Measurements from ENCODE around the gene ABHD16B. TPM values are rescaled to one million over a fixed set of nuclear protein-coding genes. Genes with fewer than 3 reads are reported as not detected.

The ABHD16B gene
- polyA plus RNA-seq, 1 donor: not detected

- H3K4me3 ChIP-seq (ENCODE audit: low read length): no peak overlapping the region
- peaks cover 87% of the 10 kb centered on the region for H3K36me3 ChIP-seq (ENCODE audit: control insufficient read depth, insufficient read depth, low read length)
- no peak for DNase-seq
- no peak overlapping the region for H3K27ac ChIP-seq (ENCODE audit: low read length)
- H3K9me3 ChIP-seq (ENCODE audit: control insufficient read depth, low read depth, low read length): no peaks in the 10 kb centered on the region
- no peaks in the 10 kb centered on the region for H3K4me1 ChIP-seq (ENCODE audit: control insufficient read depth, insufficient read depth, low read length)
- WGBS (ENCODE audit: insufficient coverage, low lambda C conversion rate): no CpG with 5 or more reads among the region's 11 CpGs
- no peaks in the 10 kb centered on the region for H3K27me3 ChIP-seq (ENCODE audit: control insufficient read depth, insufficient read depth, low read length)
Observed at GRCh38 chr20:63886921-63887320, 25.6 kb downstream of the ABHD16B start.

GRCh38 chr20:63889241-63890200 is 28.2 kb downstream of the ABHD16B start:
- no CpG with 5 or more reads among the region's 25 CpGs for WGBS (ENCODE audit: insufficient coverage, low lambda C conversion rate)
- Histone ChIP-seq H3K36me3 (ENCODE audit: control insufficient read depth, insufficient read depth, low read length) (peaks cover 62% of the 10 kb centered on the region), H3K4me1 (ENCODE audit: control insufficient read depth, insufficient read depth, low read length) (no peaks in the 10 kb centered on the region), H3K9me3 (ENCODE audit: control insufficient read depth, low read depth, low read length) (no peaks in the 10 kb centered on the region), H3K27me3 (ENCODE audit: control insufficient read depth, insufficient read depth, low read length) (no peaks in the 10 kb centered on the region), H3K27ac (ENCODE audit: low read length) (no peak overlapping the region), H3K4me3 (ENCODE audit: low read length) (no peak overlapping the region)
- no peak for DNase-seq

GRCh38 chr20:63890201-63890576 is 28.9 kb downstream of the ABHD16B start:
- Histone ChIP-seq H3K9me3 (ENCODE audit: control insufficient read depth, low read depth, low read length) (no peaks in the 10 kb centered on the region), H3K4me1 (ENCODE audit: control insufficient read depth, insufficient read depth, low read length) (no peaks in the 10 kb centered on the region), H3K27ac (ENCODE audit: low read length) (no peak overlapping the region), H3K4me3 (ENCODE audit: low read length) (no peak overlapping the region), H3K27me3 (ENCODE audit: control insufficient read depth, insufficient read depth, low read length) (no peaks in the 10 kb centered on the region), H3K36me3 (ENCODE audit: control insufficient read depth, insufficient read depth, low read length) (peaks cover 56% of the 10 kb centered on the region)
- DNase-seq: no peak
- WGBS (ENCODE audit: insufficient coverage, low lambda C conversion rate): 80% methylated on average over 3 of the region's 7 CpGs

GRCh38 chr20:63890616-63891015 is 29.3 kb downstream of the ABHD16B start:
- Histone ChIP-seq H3K27ac (ENCODE audit: low read length) (no peak overlapping the region), H3K36me3 (ENCODE audit: control insufficient read depth, insufficient read depth, low read length) (peaks cover 52% of the 10 kb centered on the region), H3K4me3 (ENCODE audit: low read length) (no peak overlapping the region), H3K27me3 (ENCODE audit: control insufficient read depth, insufficient read depth, low read length) (no peaks in the 10 kb centered on the region), H3K9me3 (ENCODE audit: control insufficient read depth, low read depth, low read length) (no peaks in the 10 kb centered on the region), H3K4me1 (ENCODE audit: control insufficient read depth, insufficient read depth, low read length) (no peaks in the 10 kb centered on the region)
- no CpG with 5 or more reads among the region's 7 CpGs for WGBS (ENCODE audit: insufficient coverage, low lambda C conversion rate)
- DNase-seq: no peak

- Histone ChIP-seq H3K4me3 (ENCODE audit: low read length) (no peak overlapping the region), H3K27me3 (ENCODE audit: control insufficient read depth, insufficient read depth, low read length) (no peaks in the 10 kb centered on the region), H3K27ac (ENCODE audit: low read length) (no peak overlapping the region), H3K36me3 (ENCODE audit: control insufficient read depth, insufficient read depth, low read length) (peaks cover 47% of the 10 kb centered on the region), H3K4me1 (ENCODE audit: control insufficient read depth, insufficient read depth, low read length) (peaks cover 4% of the 10 kb centered on the region), H3K9me3 (ENCODE audit: control insufficient read depth, low read depth, low read length) (no peaks in the 10 kb centered on the region)
- 80% methylated on average over 2 of the region's 29 CpGs for WGBS (ENCODE audit: insufficient coverage, low lambda C conversion rate)
- DNase-seq: no peak
Observed at GRCh38 chr20:63891061-63892002, 30.0 kb downstream of the ABHD16B start.

GRCh38 chr20:63892402-63892801 is 31.1 kb downstream of the ABHD16B start:
- no CpG with 5 or more reads among the region's 7 CpGs for WGBS (ENCODE audit: insufficient coverage, low lambda C conversion rate)
- Histone ChIP-seq H3K9me3 (ENCODE audit: control insufficient read depth, low read depth, low read length) (no peaks in the 10 kb centered on the region), H3K27me3 (ENCODE audit: control insufficient read depth, insufficient read depth, low read length) (no peaks in the 10 kb centered on the region), H3K4me3 (ENCODE audit: low read length) (no peak overlapping the region), H3K27ac (ENCODE audit: low read length) (no peak overlapping the region), H3K36me3 (ENCODE audit: control insufficient read depth, insufficient read depth, low read length) (peaks cover 40% of the 10 kb centered on the region), H3K4me1 (ENCODE audit: control insufficient read depth, insufficient read depth, low read length) (peaks cover 13% of the 10 kb centered on the region)
- no peak for DNase-seq

- Histone ChIP-seq H3K4me1 (ENCODE audit: control insufficient read depth, insufficient read depth, low read length) (peaks cover 20% of the 10 kb centered on the region), H3K27me3 (ENCODE audit: control insufficient read depth, insufficient read depth, low read length) (no peaks in the 10 kb centered on the region), H3K27ac (ENCODE audit: low read length) (no peak overlapping the region), H3K9me3 (ENCODE audit: control insufficient read depth, low read depth, low read length) (no peaks in the 10 kb centered on the region), H3K36me3 (ENCODE audit: control insufficient read depth, insufficient read depth, low read length) (peaks cover 36% of the 10 kb centered on the region), H3K4me3 (ENCODE audit: low read length) (peak overlapping the region; percentile 50)
- no CpG with 5 or more reads among the region's 6 CpGs for WGBS (ENCODE audit: insufficient coverage, low lambda C conversion rate)
- peak in 1 of 2 donors; percentile 33 for DNase-seq
Observed at GRCh38 chr20:63893999-63894357, 32.7 kb downstream of the ABHD16B start.

GRCh38 chr20:63894358-63895201 is 33.3 kb downstream of the ABHD16B start, which contains the start of gene DNAJC5:
Gene DNAJC5, plus strand, starts transcription at chr20:63895126. Its CDS starts 33,220 bp downstream, at chr20:63928346.
- no peaks in the 10 kb centered on the region for H3K27me3 ChIP-seq (ENCODE audit: control insufficient read depth, insufficient read depth, low read length)
- no peaks in the 10 kb centered on the region for H3K9me3 ChIP-seq (ENCODE audit: control insufficient read depth, low read depth, low read length)
- peak within 1 kb of the TSS; percentile 70 for H3K27ac ChIP-seq (ENCODE audit: low read length)
- no CpG with 5 or more reads among the region's 82 CpGs for WGBS (ENCODE audit: insufficient coverage, low lambda C conversion rate)
- H3K4me1 ChIP-seq (ENCODE audit: control insufficient read depth, insufficient read depth, low read length): peaks cover 20% of the 10 kb centered on the region
- H3K4me3 ChIP-seq (ENCODE audit: low read length): peak within 1 kb of the TSS; percentile 60
- H3K36me3 ChIP-seq (ENCODE audit: control insufficient read depth, insufficient read depth, low read length): peaks cover 30% of the 10 kb centered on the region
- DNase-seq: peak; percentile 93 to 95

GRCh38 chr20:63895202-63895951 is 34.1 kb downstream of the ABHD16B start:
- Histone ChIP-seq H3K9me3 (ENCODE audit: control insufficient read depth, low read depth, low read length) (no peaks in the 10 kb centered on the region), H3K4me1 (ENCODE audit: control insufficient read depth, insufficient read depth, low read length) (peaks cover 20% of the 10 kb centered on the region), H3K27me3 (ENCODE audit: control insufficient read depth, insufficient read depth, low read length) (no peaks in the 10 kb centered on the region), H3K36me3 (ENCODE audit: control insufficient read depth, insufficient read depth, low read length) (peaks cover 23% of the 10 kb centered on the region), H3K4me3 (ENCODE audit: low read length) (peak overlapping the region; percentile 60), H3K27ac (ENCODE audit: low read length) (peak overlapping the region; percentile 70)
- 0% methylated on average over 2 of the region's 87 CpGs for WGBS (ENCODE audit: insufficient coverage, low lambda C conversion rate)
- DNase-seq: peak in 1 of 2 donors; percentile 30
